22Rv1 (cell line): Measurements from ENCODE around the gene BTBD7.

ENCODE experiments used
- ZFX ChIP-seq: fragments of 450-650 bp; IDR thresholded peaks from 2 replicates; pipeline ENCODE4 v1.6.1; 2017; ENCODE audit warnings: antibody characterized with exemption, borderline replicate concordance
- TF ChIP-seq, protein P1 (sequence below): fragments of 450-650 bp; IDR thresholded peaks from 2 replicates; pipeline ENCODE4 v1.5.1; 2017; ENCODE audit warnings: mild to moderate bottlenecking

DNA sequence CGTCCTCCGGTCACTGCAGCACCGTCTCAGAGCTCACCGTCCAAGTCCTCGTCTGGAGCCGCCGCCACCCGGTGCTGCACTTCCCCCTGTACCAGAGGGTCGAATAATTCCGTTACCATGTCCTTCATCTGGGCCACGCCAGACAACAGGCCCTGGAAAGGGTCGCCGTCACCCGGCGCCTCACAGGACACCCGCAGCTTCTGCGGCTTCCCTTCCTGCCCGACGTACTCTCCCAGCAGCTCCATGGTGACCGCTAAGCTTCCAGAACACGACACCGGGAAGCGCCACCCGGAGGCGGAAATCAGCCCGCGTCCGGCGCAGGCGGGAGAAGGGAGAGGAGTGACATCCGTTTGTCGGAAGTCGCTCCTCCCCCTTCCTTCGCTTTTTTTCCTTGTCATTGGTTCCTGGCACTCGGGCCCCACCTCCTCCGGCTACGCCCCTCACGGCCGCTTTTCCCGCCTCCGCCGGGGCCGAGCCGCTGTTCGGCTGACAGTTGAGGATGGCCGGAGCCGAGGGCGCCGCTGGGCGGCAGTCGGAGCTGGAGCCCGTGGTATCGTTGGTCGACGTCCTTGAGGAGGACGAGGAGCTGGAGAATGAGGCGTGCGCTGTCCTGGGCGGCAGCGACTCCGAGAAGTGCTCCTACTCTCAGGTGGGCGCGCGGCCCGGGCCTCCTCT lies 125.9 kb downstream of the BTBD7 start, which contains the start of the genes GON7 and UBR7:
- TF ChIP-seq, protein P1, sequence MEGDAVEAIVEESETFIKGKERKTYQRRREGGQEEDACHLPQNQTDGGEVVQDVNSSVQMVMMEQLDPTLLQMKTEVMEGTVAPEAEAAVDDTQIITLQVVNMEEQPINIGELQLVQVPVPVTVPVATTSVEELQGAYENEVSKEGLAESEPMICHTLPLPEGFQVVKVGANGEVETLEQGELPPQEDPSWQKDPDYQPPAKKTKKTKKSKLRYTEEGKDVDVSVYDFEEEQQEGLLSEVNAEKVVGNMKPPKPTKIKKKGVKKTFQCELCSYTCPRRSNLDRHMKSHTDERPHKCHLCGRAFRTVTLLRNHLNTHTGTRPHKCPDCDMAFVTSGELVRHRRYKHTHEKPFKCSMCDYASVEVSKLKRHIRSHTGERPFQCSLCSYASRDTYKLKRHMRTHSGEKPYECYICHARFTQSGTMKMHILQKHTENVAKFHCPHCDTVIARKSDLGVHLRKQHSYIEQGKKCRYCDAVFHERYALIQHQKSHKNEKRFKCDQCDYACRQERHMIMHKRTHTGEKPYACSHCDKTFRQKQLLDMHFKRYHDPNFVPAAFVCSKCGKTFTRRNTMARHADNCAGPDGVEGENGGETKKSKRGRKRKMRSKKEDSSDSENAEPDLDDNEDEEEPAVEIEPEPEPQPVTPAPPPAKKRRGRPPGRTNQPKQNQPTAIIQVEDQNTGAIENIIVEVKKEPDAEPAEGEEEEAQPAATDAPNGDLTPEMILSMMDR, result peak; percentile 64
- no peak for TF ChIP-seq ZFX
